HFF-Myc (cell line): ENCODE measurements around the gene GTF2A1L.
"Not testable (repeated sequence)": the region's sequence is repeated elsewhere in the genome, so short reads cannot be mapped to it uniquely, and the experiment has no call there.

Experiments
- DNase-seq: peaks from one replicate; pipeline ENCODE4 v3.0.0-alpha.2; 2011; ENCODE audit warnings: low read depth; ENCODE audit errors: extremely low read depth
- H3K4me3 ChIP-seq: replicated peaks from 2 replicates; pipeline ENCODE4 v1.5.1; 2011; ENCODE audit warnings: low read depth, mild to moderate bottlenecking, control low read depth, low read length
- CTCF ChIP-seq: IDR thresholded peaks from 2 replicates; pipeline ENCODE4 v1.5.1; 2012; ENCODE audit warnings: mild to moderate bottlenecking, low read depth, low read length, control low read depth; ENCODE audit errors: missing control alignments

GTF2A1L gene

GRCh38 chr2:48590017-48590416 is 27.6 kb upstream of the GTF2A1L start:
- TF ChIP-seq CTCF, result no peak
- DNase-seq, result no peak
- no peak overlapping the region for H3K4me3 ChIP-seq

GRCh38 chr2:48592067-48592466 is 25.6 kb upstream of the GTF2A1L start:
- TF ChIP-seq CTCF, result no peak
- DNase-seq, result no peak
- H3K4me3 ChIP-seq, result no peak overlapping the region

- DNase-seq, H3K4me3 ChIP-seq: not testable (repeated sequence)
These were observed 20.9 kb upstream of the GTF2A1L start for GRCh38 chr2:48596751-48597150.

GRCh38 chr2:48597492-48597891 is 20.2 kb upstream of the GTF2A1L start:
- H3K4me3 ChIP-seq, result no peak overlapping the region
- no peak for DNase-seq
- no peak for TF ChIP-seq CTCF

- no peak overlapping the region for H3K4me3 ChIP-seq
- TF ChIP-seq CTCF, result peak; percentile 65
- DNase-seq, result peak; percentile 25
These were observed 17.3 kb upstream of the GTF2A1L start for GRCh38 chr2:48600204-48600813.

GRCh38 chr2:48600917-48601316 is 16.7 kb upstream of the GTF2A1L start:
- no peak overlapping the region for H3K4me3 ChIP-seq
- DNase-seq, result no peak
- no peak for TF ChIP-seq CTCF

GRCh38 chr2:48601349-48601748 is 16.3 kb upstream of the GTF2A1L start:
- peak; percentile 35 for TF ChIP-seq CTCF
- no peak overlapping the region for H3K4me3 ChIP-seq
- DNase-seq, result no peak
